Tibial nerve (tissue), 3 donors: ENCODE data around the gene NOSIP.

Experiments used
- POLR2A ChIP-seq, 2 donors: fragments of 450-650 bp; IDR thresholded peaks; one replicate each; pipeline ENCODE4 v1.6.1; 2017; ENCODE audit warnings: antibody characterized with exemption in 2 of 2, mild to moderate bottlenecking in 2 of 2, moderate library complexity in 2 of 2
- TF ChIP-seq, protein P1 (sequence below), 5 experiments: fragments of 200-600 bp in 3 of 5; fragments of 450-650 bp in 2 of 5; sonication (generic) in 3 of 5; IDR thresholded peaks; one replicate each; pipeline ENCODE4 v1.5.1; 2016 to 2019; ENCODE audit warnings: antibody characterized with exemption in 5 of 5, mild to moderate bottlenecking in 3 of 5, moderate library complexity in 2 of 5

DNA sequence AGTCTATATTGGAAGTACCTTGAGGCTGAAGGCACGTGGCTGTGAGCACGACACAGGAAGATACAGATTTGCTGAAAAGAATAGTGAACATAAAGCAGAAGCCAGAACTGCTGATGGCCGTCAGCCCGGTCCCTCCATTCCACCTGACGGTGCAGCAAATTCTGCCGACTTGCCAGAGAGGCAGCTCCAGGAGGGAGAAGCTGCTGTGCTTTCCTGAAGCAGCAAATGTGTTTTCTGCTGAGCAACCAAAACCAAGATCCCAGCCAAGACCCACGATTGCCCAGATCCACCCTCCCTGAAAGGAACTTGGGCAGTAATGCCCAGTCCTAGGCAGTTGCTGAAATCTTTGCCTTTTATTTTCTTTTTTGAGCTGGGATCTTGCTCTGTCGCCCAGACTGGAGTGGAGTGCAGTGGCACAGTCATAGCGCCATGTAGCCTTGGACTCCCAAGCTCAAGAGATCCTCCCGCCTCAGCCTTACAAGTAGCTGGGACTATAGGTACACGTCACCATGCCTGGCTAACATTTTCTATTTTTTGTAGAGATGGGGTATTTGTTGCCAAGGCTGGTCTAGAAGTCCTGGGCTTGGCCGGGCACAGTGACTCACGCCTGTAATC, 59.5 kb downstream of the NOSIP start:
- TF ChIP-seq, protein P1, sequence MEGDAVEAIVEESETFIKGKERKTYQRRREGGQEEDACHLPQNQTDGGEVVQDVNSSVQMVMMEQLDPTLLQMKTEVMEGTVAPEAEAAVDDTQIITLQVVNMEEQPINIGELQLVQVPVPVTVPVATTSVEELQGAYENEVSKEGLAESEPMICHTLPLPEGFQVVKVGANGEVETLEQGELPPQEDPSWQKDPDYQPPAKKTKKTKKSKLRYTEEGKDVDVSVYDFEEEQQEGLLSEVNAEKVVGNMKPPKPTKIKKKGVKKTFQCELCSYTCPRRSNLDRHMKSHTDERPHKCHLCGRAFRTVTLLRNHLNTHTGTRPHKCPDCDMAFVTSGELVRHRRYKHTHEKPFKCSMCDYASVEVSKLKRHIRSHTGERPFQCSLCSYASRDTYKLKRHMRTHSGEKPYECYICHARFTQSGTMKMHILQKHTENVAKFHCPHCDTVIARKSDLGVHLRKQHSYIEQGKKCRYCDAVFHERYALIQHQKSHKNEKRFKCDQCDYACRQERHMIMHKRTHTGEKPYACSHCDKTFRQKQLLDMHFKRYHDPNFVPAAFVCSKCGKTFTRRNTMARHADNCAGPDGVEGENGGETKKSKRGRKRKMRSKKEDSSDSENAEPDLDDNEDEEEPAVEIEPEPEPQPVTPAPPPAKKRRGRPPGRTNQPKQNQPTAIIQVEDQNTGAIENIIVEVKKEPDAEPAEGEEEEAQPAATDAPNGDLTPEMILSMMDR (IDR thresholded peaks at IDR 0.05): no peak
- no peak for TF ChIP-seq POLR2A (IDR thresholded peaks at IDR 0.05)
